Inflammatory macrophage (primary cell): ENCODE results near the gene NDUFB10.
"Not testable (repeated sequence)": the region's sequence is repeated elsewhere in the genome, so short reads cannot be mapped to it uniquely, and the experiment has no call there.

ENCODE experiments used
- DNase-seq, 2 donors: peaks; one replicate each; pipeline ENCODE4 v3.0.0-alpha.2; 2020 to 2022
- total RNA-seq, 18 experiments: gene quantifications; one replicate each; lab custom pipeline; 2026; ENCODE audit warnings: mixed read lengths in 6 of 18, inconsistent platforms in 2 of 18; lab: John Stamatoyannopoulos, UW

NDUFB10 gene
- total RNA-seq = 19.0 to 61.9 (median 43.2) reads per million in 18 experiments

GRCh38 chr16:1959269-1960039 is at the start of gene NDUFB10:
Gene NDUFB10, plus strand, starts transcription at chr16:1959538. Its CDS starts 87 bp downstream, at chr16:1959625.
- peak; percentile 92 to 96 for DNase-seq

GRCh38 chr16:1909561-1910231 is 49.6 kb upstream of the NDUFB10 start:
- no peak for DNase-seq

- DNase-seq = no peak
Measured at GRCh38 chr16:1911467-1912214, 47.7 kb upstream of the NDUFB10 start.

GRCh38 chr16:1912215-1912543 is 47.2 kb upstream of the NDUFB10 start:
- no peak for DNase-seq

- no peak for DNase-seq
Measured at GRCh38 chr16:1913327-1914083, 45.8 kb upstream of the NDUFB10 start.

- DNase-seq = no peak
Measured at GRCh38 chr16:1914084-1914608, 45.2 kb upstream of the NDUFB10 start.

- no peak for DNase-seq
Measured at GRCh38 chr16:1914988-1915387, 44.4 kb upstream of the NDUFB10 start.

GRCh38 chr16:1915732-1916639 is 43.4 kb upstream of the NDUFB10 start:
- DNase-seq = no peak

- no peak for DNase-seq
Measured at GRCh38 chr16:1916640-1916990, 42.7 kb upstream of the NDUFB10 start.

GRCh38 chr16:1917056-1917664 is 42.2 kb upstream of the NDUFB10 start:
- no peak for DNase-seq

GRCh38 chr16:1917665-1918350 is 41.5 kb upstream of the NDUFB10 start:
- DNase-seq = no peak

GRCh38 chr16:1918351-1919326 is 40.7 kb upstream of the NDUFB10 start, which contains the start of gene HS3ST6:
Gene HS3ST6, minus strand, starts transcription at chr16:1918415. Its CDS starts 92 bp downstream, at chr16:1918323.
- no peak for DNase-seq

GRCh38 chr16:1919327-1919998 is 39.9 kb upstream of the NDUFB10 start:
- no peak for DNase-seq

GRCh38 chr16:1920122-1920521 is 39.2 kb upstream of the NDUFB10 start:
- not testable (repeated sequence) for DNase-seq

- DNase-seq = no peak
Measured at GRCh38 chr16:1920727-1921171, 38.6 kb upstream of the NDUFB10 start.

GRCh38 chr16:1922357-1922756 is 37.0 kb upstream of the NDUFB10 start:
- DNase-seq = no peak

- no peak for DNase-seq
Measured at GRCh38 chr16:1923299-1924034, 35.9 kb upstream of the NDUFB10 start.

- DNase-seq = no peak
Measured at GRCh38 chr16:1924095-1924494, 35.2 kb upstream of the NDUFB10 start.
